Thoracic aorta (tissue), 2 donors: ENCODE data around the gene ZBTB5. TPM values are rescaled to one million over a fixed set of nuclear protein-coding genes. Genes with fewer than 3 reads are reported as not detected.

Source experiments
- total RNA-seq, 2 donors: library from RNA; depleted of rRNA; stranded (reverse); fragments of >200 nt; gene quantifications; one replicate each; pipeline versions ENCODE4 v1.1.0 to v1.2.3, GENCODE V29; 2016

The ZBTB5 gene
- total RNA-seq, 2 donors from 2014 or later, result 8.3 to 15.0 TPM

Other genes starting within 250 kb of the ZBTB5 start
- gene GRHPR, start 42.8 kb downstream of the ZBTB5 start, total RNA-seq, result 100 to 1,000 TPM; 111 to 156 TPM
- 10 to 100 TPM; 15.0 to 29.7 TPM for gene POLR1E, start 20.5 kb upstream of the ZBTB5 start, total RNA-seq
- 10 to 100 TPM in 1 of 2 donors, 1 to 10 TPM in 1; 6.9 to 20.7 TPM for gene FBXO10, start 110.9 kb upstream of the ZBTB5 start, total RNA-seq
- gene TOMM5, start 127.1 kb upstream of the ZBTB5 start, total RNA-seq, result 10 to 100 TPM; 48.3 to 78.7 TPM
- under 1 TPM in 1 of 2 donors, not detected in 1; 0.27 TPM for gene FRMPD1, start 185.5 kb upstream of the ZBTB5 start, total RNA-seq